Activated CD8-positive, alpha-beta memory T cell treated with anti-CD3 and anti-CD28 coated beads, Interleukin-2, amount 10 ng/mL, durations not matched to agents 7 days and 5 days (primary cell): ENCODE results near the gene NKG7. TPM values are rescaled to one million over a fixed set of nuclear protein-coding genes. Genes with fewer than 3 reads are reported as not detected.

Experiments used
- ATAC-seq: fragments of 150-1000 bp; cut with Tn5 transposase; one replicate; pipeline ENCODE4 v1.10.0; 2021; ENCODE audit warnings: moderate library complexity
- CTCF ChIA-PET: fragments of 350-600 bp; sonication (Branson Sonifier 250); formaldehyde crosslinking; loops from one replicate; lab custom pipeline; 2021; ENCODE audit warnings: antibody characterized with exemption; lab: Charles Lee
- DNase-seq: peaks from one replicate; pipeline ENCODE4 v3.0.0-alpha.2; 2020
- H3K27ac Mint-ChIP-seq: one replicate; pipeline ENCODE4 v1.8.0; 2021; ENCODE audit warnings: mild to moderate bottlenecking, mixed read lengths
- H3K27me3 Mint-ChIP-seq: one replicate; pipeline ENCODE4 v1.8.0; 2021; ENCODE audit warnings: mixed read lengths
- H3K36me3 Mint-ChIP-seq: one replicate; pipeline ENCODE4 v1.8.0; 2021; ENCODE audit warnings: mild to moderate bottlenecking, mixed read lengths
- H3K4me1 Mint-ChIP-seq: one replicate; pipeline ENCODE4 v1.8.0; 2021; ENCODE audit warnings: mixed read lengths
- H3K4me3 Mint-ChIP-seq: one replicate; pipeline ENCODE4 v1.8.0; 2021; ENCODE audit warnings: mild to moderate bottlenecking, moderate library complexity, mixed read lengths
- H3K9me3 Mint-ChIP-seq: one replicate; pipeline ENCODE4 v1.8.0; 2022; ENCODE audit warnings: low read depth, mixed read lengths
- total RNA-seq, 2 experiments: library from RNA; stranded (reverse); gene quantifications; one replicate each; pipeline ENCODE4 v1.2.3, GENCODE V29; 2021

Gene NKG7
- total RNA-seq, 2 experiments from 2014 or later: 852 to 1,014 TPM

DNA sequence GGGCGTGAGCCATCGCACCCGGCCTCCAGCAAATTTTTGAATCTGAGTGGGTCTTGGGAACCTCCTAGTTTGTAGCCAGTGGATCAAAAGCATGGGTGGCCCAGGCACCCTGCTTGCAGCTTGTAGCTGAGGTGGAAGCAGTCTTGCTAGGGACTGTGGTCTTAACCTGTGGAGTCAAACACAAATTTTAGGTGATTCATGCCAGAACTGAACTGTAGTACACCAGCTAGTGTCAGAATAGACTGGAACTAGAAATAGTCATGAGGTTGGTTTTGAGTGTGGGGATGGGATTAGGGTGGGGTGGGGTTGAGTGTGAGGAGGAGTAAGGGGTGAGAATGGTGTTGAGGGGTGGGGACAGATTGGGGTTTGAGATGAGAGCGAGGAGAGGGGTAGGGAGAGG lies 9.6 kb upstream of the NKG7 start:
- ATAC-seq (no peak), DNase-seq (no peak)
- H3K4me3 Mint-ChIP-seq: no peak overlapping the region
- CTCF ChIA-PET: interaction anchor here (1.3 to 1.4 kb wide), 2 partner anchors 14 to 42 kb away, joined by 4 read pairs; partner anchors contain the start of gene CLDND2
- no peaks in the 10 kb centered on the region for H3K27me3 Mint-ChIP-seq
- peaks cover 8% of the 10 kb centered on the region for H3K36me3 Mint-ChIP-seq
- H3K4me1 Mint-ChIP-seq: peaks cover 28% of the 10 kb centered on the region
- H3K9me3 Mint-ChIP-seq: no peaks in the 10 kb centered on the region
- H3K27ac Mint-ChIP-seq: no peak overlapping the region

GRCh38 chr19:51380379-51380778 lies 7.9 kb upstream of the NKG7 start:
- peaks cover 37% of the 10 kb centered on the region for H3K4me1 Mint-ChIP-seq
- peaks cover 8% of the 10 kb centered on the region for H3K36me3 Mint-ChIP-seq
- no peaks in the 10 kb centered on the region for H3K27me3 Mint-ChIP-seq
- H3K9me3 Mint-ChIP-seq: no peaks in the 10 kb centered on the region
- no peak for DNase-seq
- no peak for ATAC-seq
- H3K27ac Mint-ChIP-seq: peak overlapping the region; percentile 43
- no peak overlapping the region for H3K4me3 Mint-ChIP-seq
- CTCF ChIA-PET: interaction anchor here (0.9 to 2.5 kb wide), 4 partner anchors 10 to 62 kb away, joined by 3 to 17 read pairs (median 4); partner anchors contain the start of genes C19orf84 and CLDND2

DNA sequence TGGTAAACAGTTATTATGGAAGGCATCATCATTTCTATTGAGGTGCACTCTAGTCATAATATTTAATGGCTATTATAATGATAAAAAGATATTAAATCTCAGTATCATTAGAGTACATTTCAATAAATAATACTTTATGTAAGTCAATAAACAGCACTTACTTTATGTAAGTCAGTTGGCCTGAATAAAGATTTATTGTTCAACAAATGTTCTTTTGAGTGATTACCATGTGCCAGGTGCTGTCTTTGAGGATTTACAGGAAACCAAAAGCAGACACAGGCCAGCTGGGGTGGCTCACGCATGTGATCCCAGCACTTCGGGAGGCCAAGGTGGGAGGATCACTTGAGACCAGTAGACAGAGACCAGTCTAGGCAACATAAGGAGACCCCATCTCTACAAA lies 5.0 kb upstream of the NKG7 start:
- CTCF ChIA-PET: interaction anchor here (1.2 to 4.1 kb wide), 2 partner anchors 11 to 17 kb away, joined by 3 to 32 read pairs; no protein-coding TSS in a partner anchor

GRCh38 chr19:51375504-51376221 lies 3.2 kb upstream of the NKG7 start:
- DNase-seq (peak; percentile 77), ATAC-seq (peak; percentile 3)
- Mint-ChIP-seq H3K27me3 (no peaks in the 10 kb centered on the region), H3K27ac (peak overlapping the region; percentile 88), H3K4me1 (peaks cover 53% of the 10 kb centered on the region), H3K36me3 (peaks cover 21% of the 10 kb centered on the region), H3K9me3 (no peaks in the 10 kb centered on the region), H3K4me3 (peak overlapping the region; percentile 57)
- CTCF ChIA-PET: interaction anchor here (1.4 to 4.1 kb wide), 2 partner anchors 19 to 38 kb away, joined by 3 to 32 read pairs; no protein-coding TSS in a partner anchor

More for the DNA sequence above, 5.0 kb upstream of the NKG7 start:
- Mint-ChIP-seq H3K9me3 (no peaks in the 10 kb centered on the region), H3K4me3 (no peak overlapping the region), H3K27me3 (no peaks in the 10 kb centered on the region), H3K4me1 (peaks cover 63% of the 10 kb centered on the region), H3K27ac (no peak overlapping the region), H3K36me3 (peaks cover 9% of the 10 kb centered on the region)
- ATAC-seq (no peak), DNase-seq (no peak)

- Mint-ChIP-seq H3K36me3 (peaks cover 31% of the 10 kb centered on the region), H3K27me3 (no peaks in the 10 kb centered on the region), H3K4me1 (peaks cover 56% of the 10 kb centered on the region), H3K4me3 (peak overlapping the region; percentile 97), H3K27ac (peak overlapping the region; percentile 98), H3K9me3 (no peaks in the 10 kb centered on the region)
- DNase-seq: peak; percentile 59
- no peak for ATAC-seq
- CTCF ChIA-PET: interaction anchor here (1.1 to 7.9 kb wide), 9 partner anchors 18 to 124 kb away, joined by 3 to 97 read pairs (median 4); partner anchors contain the start of gene C19orf84
These were observed 319 bp downstream of the NKG7 start for GRCh38 chr19:51372021-51372648.

GRCh38 chr19:51371186-51371690 lies 1.2 kb downstream of the NKG7 start:
- peaks cover 31% of the 10 kb centered on the region for H3K36me3 Mint-ChIP-seq
- peak overlapping the region; percentile 97 for H3K4me3 Mint-ChIP-seq
- no peak for ATAC-seq
- peak overlapping the region; percentile 98 for H3K27ac Mint-ChIP-seq
- peaks cover 48% of the 10 kb centered on the region for H3K4me1 Mint-ChIP-seq
- no peaks in the 10 kb centered on the region for H3K9me3 Mint-ChIP-seq
- no peaks in the 10 kb centered on the region for H3K27me3 Mint-ChIP-seq
- CTCF ChIA-PET: interaction anchor here (0.7 to 7.9 kb wide), 4 partner anchors 26 to 265 kb away, joined by 4 to 97 read pairs (median 10); no protein-coding TSS in a partner anchor
- DNase-seq: no peak

GRCh38 chr19:51370230-51370629 lies 2.2 kb downstream of the NKG7 start:
- Mint-ChIP-seq H3K4me1 (peaks cover 45% of the 10 kb centered on the region), H3K4me3 (peak overlapping the region; percentile 97), H3K27ac (peak overlapping the region; percentile 98), H3K36me3 (peaks cover 31% of the 10 kb centered on the region), H3K27me3 (no peaks in the 10 kb centered on the region), H3K9me3 (no peaks in the 10 kb centered on the region)
- no peak for DNase-seq
- no peak for ATAC-seq
- CTCF ChIA-PET: interaction anchor here (0.6 to 7.9 kb wide), 8 partner anchors 18 to 819 kb away, joined by 3 to 97 read pairs (median 6); no protein-coding TSS in a partner anchor

GRCh38 chr19:51368366-51369282 lies 3.8 kb downstream of the NKG7 start, which contains the start of gene CLDND2:
TSS of gene CLDND2 (minus strand) at chr19:51369003. CDS start at chr19:51368577, 426 bp downstream.
- H3K9me3 Mint-ChIP-seq: no peaks in the 10 kb centered on the region
- H3K27ac Mint-ChIP-seq: peak within 1 kb of the TSS; percentile 98
- CTCF ChIA-PET: interaction anchor here (0.6 to 7.9 kb wide), 8 partner anchors 9 to 269 kb away, joined by 3 to 97 read pairs (median 4); no protein-coding TSS in a partner anchor
- no peaks in the 10 kb centered on the region for H3K27me3 Mint-ChIP-seq
- DNase-seq (peak; percentile 79), ATAC-seq (peak; percentile 0)
- H3K4me3 Mint-ChIP-seq: peak within 1 kb of the TSS; percentile 97
- peaks cover 43% of the 10 kb centered on the region for H3K4me1 Mint-ChIP-seq
- peaks cover 30% of the 10 kb centered on the region for H3K36me3 Mint-ChIP-seq

DNA sequence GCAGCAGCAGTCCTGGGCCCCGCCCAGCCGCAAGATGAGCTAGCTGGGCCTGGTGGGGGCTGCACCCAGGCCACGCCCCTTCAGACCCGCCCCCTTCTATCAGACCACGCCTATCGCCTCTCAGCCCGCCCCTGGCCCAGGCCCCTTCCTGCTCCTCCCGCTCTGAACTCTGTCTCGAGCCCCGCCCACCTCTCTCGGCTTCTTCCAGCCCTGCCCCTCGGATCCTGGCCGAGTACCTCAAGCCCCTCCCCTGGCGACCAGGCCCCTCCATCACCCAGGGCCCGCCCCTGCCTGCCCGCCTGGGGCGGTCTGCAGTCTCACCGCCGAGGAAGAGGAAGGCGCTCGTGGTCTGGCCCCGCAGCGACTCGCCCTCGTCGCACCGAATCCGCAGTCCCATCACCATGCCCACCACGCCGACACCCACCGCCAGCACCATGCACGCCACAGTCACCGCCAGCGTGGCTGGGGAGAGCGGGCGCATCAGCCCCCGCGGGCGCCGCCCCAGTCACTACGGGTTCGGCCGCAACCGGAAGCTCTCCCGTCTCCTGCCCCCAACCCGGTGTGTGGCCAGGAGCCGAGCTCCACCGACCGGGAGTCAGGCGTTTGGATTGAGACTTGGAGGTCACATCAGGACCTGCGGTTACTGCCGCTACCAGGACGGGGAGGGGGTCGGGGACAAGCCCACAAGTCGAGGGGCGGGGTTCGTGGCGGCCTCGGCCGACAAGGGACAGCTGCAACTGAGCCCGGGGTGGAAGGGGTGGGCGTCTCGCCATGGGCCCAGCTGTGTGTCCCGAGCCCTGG lies 4.7 kb downstream of the NKG7 start:
- peak; percentile 76 for ATAC-seq
- Mint-ChIP-seq H3K27me3 (no peaks in the 10 kb centered on the region), H3K27ac (peak overlapping the region; percentile 98), H3K4me3 (peak overlapping the region; percentile 97), H3K4me1 (peaks cover 42% of the 10 kb centered on the region), H3K36me3 (peaks cover 32% of the 10 kb centered on the region), H3K9me3 (no peaks in the 10 kb centered on the region)
- DNase-seq: peak; percentile 100
- CTCF ChIA-PET: interaction anchor here (0.6 to 7.9 kb wide), 10 partner anchors 8 to 270 kb away, joined by 3 to 97 read pairs (median 4); no protein-coding TSS in a partner anchor

DNA sequence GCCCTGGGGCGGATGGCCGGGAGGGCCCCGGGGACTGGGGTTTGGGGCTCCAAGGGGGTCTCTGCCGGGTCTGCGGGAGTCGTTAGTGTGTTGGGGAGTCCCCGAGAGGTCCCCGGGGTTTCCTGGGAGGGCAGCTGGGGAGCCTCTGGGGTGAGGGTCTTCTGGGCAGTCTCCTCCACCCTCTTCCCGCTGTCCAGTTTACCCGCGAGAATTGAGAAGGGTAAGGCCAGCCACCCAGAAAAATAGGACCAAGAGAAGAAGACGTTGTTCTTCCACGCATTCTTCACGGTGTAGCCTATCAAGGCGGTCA lies 5.2 kb downstream of the NKG7 start:
- Mint-ChIP-seq H3K4me1 (peaks cover 46% of the 10 kb centered on the region), H3K9me3 (no peaks in the 10 kb centered on the region), H3K27ac (peak overlapping the region; percentile 98), H3K36me3 (peaks cover 30% of the 10 kb centered on the region), H3K27me3 (no peaks in the 10 kb centered on the region), H3K4me3 (peak overlapping the region; percentile 97)
- no peak for DNase-seq
- CTCF ChIA-PET: interaction anchor here (0.7 to 7.9 kb wide), 6 partner anchors 9 to 72 kb away, joined by 3 to 97 read pairs (median 4); no protein-coding TSS in a partner anchor
- no peak for ATAC-seq

DNA sequence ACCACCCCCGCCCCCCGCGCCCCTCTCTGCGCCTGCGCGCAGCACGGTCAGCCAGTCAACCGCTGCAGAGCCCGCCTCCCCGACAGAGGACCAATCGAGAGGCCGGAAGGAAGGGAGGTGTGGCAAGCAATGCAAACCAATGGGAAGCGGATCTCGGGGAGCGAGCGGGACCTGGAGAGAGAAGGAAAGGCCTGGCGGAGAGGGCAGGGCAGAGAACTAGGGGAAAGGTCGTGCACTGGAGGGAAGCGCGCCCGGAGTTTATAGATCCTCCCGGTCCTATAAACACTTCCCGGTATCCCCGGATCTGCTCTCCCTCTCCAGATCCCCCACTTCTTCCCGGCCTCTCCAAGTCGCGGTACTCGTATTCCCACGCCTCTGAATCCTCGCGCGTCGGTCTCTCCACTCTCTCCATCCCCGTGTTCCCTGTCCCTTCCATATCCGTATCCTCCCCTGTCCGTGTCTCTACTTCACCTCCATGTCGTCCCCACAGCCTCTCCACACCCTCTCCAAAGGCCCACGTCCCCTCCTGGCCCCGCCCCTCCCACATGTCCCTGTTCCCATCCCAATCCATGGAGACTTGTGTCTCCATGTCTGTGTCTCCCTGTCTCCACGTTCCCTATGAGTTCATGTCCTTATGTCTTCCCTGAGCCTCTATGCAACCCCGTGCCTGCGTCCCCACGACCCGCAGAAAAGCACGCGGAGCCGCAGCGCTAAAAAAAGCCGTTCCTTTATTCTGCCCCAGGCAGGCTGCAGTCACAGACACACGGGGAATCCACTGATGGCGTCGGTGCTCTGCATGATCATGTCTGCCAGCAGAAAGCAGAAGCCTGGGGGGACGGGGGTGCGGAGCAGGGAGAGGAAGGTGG lies 5.8 kb downstream of the NKG7 start:
- H3K27ac Mint-ChIP-seq: peak overlapping the region; percentile 98
- CTCF ChIA-PET: interaction anchor here (0.9 to 7.9 kb wide), 8 partner anchors 12 to 75 kb away, joined by 3 to 97 read pairs (median 4); no protein-coding TSS in a partner anchor
- ATAC-seq (peak; percentile 57), DNase-seq (peak; percentile 98)
- H3K9me3 Mint-ChIP-seq: no peaks in the 10 kb centered on the region
- H3K36me3 Mint-ChIP-seq: peaks cover 26% of the 10 kb centered on the region
- peaks cover 51% of the 10 kb centered on the region for H3K4me1 Mint-ChIP-seq
- H3K27me3 Mint-ChIP-seq: no peaks in the 10 kb centered on the region
- H3K4me3 Mint-ChIP-seq: peak overlapping the region; percentile 97
